DOHH2 (cell line): ENCODE measurements around the gene UBE2H.
"Not testable (repeated sequence)": the region's sequence is repeated elsewhere in the genome, so short reads cannot be mapped to it uniquely, and the experiment has no call there.

Experiments
- H3F3A ChIP-seq: fragments of 200-600 bp; sonication (generic), shearing (Covaris generic); 2 replicates; pipeline ENCODE4 v1.6.0; 2016; ENCODE audit warnings: antibody characterized with exemption, mild to moderate bottlenecking; ENCODE audit not compliant: control insufficient read depth, insufficient read depth
- H3K27ac ChIP-seq: fragments of 200-600 bp; sonication (generic); 2 replicates; pipeline ENCODE4 v1.5.1; 2014; ENCODE audit warnings: low read depth, mild to moderate bottlenecking, low read length, moderate library complexity
- H3K27me3 ChIP-seq: fragments of 200-600 bp; sonication (generic); 2 replicates; pipeline ENCODE4 v1.6.1; 2014; ENCODE audit warnings: mild to moderate bottlenecking, low read length, mixed read lengths; ENCODE audit not compliant: control insufficient read depth
- H3K36me3 ChIP-seq: fragments of 200-600 bp; sonication (generic); 2 replicates; pipeline ENCODE4 v1.6.1; 2014; ENCODE audit warnings: mild to moderate bottlenecking, low read length, moderate library complexity, mixed read lengths; ENCODE audit not compliant: control insufficient read depth
- H3K4me1 ChIP-seq: fragments of 200-600 bp; sonication (generic); 2 replicates; pipeline ENCODE4 v1.6.1; 2014; ENCODE audit warnings: mild to moderate bottlenecking, low read length, mixed read lengths; ENCODE audit not compliant: control insufficient read depth
- H3K4me2 ChIP-seq: fragments of 200-600 bp; sonication (generic); 2 replicates; pipeline ENCODE4 v1.6.0; 2014; ENCODE audit warnings: mild to moderate bottlenecking, low read length, moderate library complexity
- H3K4me3 ChIP-seq: fragments of 200-600 bp; sonication (generic); 2 replicates; pipeline ENCODE4 v1.5.1; 2014; ENCODE audit warnings: mild to moderate bottlenecking, low read length, mixed read lengths
- H3K79me2 ChIP-seq: fragments of 200-600 bp; sonication (generic); 2 replicates; pipeline ENCODE4 v1.6.1; 2014; ENCODE audit warnings: mild to moderate bottlenecking, low read length, mixed read lengths; ENCODE audit not compliant: control insufficient read depth
- H3K9me2 ChIP-seq: fragments of 200-600 bp; sonication (generic); replicated peaks from 2 replicates; pipeline ENCODE4 v1.6.1; 2014; ENCODE audit warnings: mild to moderate bottlenecking, low read length, mixed read lengths; ENCODE audit not compliant: control insufficient read depth
- H3K9me3 ChIP-seq: fragments of 200-600 bp; sonication (generic); 2 replicates; pipeline ENCODE4 v1.6.1; 2014; ENCODE audit warnings: antibody characterized with exemption, low read length, mixed read lengths; ENCODE audit not compliant: control insufficient read depth, insufficient read depth
- H4K20me1 ChIP-seq: fragments of 200-600 bp; sonication (generic); 2 replicates; pipeline ENCODE4 v1.6.0; 2014; ENCODE audit warnings: low read depth, mild to moderate bottlenecking, antibody characterized with exemption, low read length, moderate library complexity; ENCODE audit not compliant: control insufficient read depth, insufficient read depth
- CTCF ChIP-seq: fragments of 200-600 bp; sonication (generic); IDR thresholded peaks from one replicate; pipeline ENCODE4 v1.5.1; 2014; ENCODE audit warnings: antibody characterized with exemption, mild to moderate bottlenecking, low read depth, low read length; ENCODE audit not compliant: poor library complexity, severe bottlenecking
- EZH2phosphoT487 ChIP-seq: fragments of 200-600 bp; sonication (generic); IDR thresholded peaks from 2 replicates; pipeline ENCODE4 v1.6.1; 2017; ENCODE audit warnings: borderline replicate concordance, mild to moderate bottlenecking, antibody characterized with exemption, low read length, moderate library complexity, mixed read lengths

Gene UBE2H

GRCh38 chr7:129825209-129825970 lies 127.4 kb downstream of the UBE2H start:
- 0 out of 2 replicates have a peak, but pooled peaks cover 3% of the 10 kb centered on the region for H3F3A ChIP-seq
- H3K4me3 ChIP-seq = peak overlapping the region; percentile 91
- peak overlapping the region; percentile 99 for H3K4me2 ChIP-seq
- H3K36me3 ChIP-seq = no peaks in the 10 kb centered on the region
- no peak overlapping the region for H3K27ac ChIP-seq
- no peaks in the 10 kb centered on the region for H3K79me2 ChIP-seq
- H3K27me3 ChIP-seq = peaks cover 5% of the 10 kb centered on the region; the same call in 1 of the 2 replicates
- TF ChIP-seq CTCF = peak; percentile 52
- no peak for TF ChIP-seq EZH2phosphoT487
- H3K4me1 ChIP-seq = peaks cover 23% of the 10 kb centered on the region
- 0 out of 2 replicates have a peak, but pooled peaks cover 4% of the 10 kb centered on the region for H4K20me1 ChIP-seq
- H3K9me3 ChIP-seq = no peaks in the 10 kb centered on the region
- H3K9me2 ChIP-seq = no peaks in the 10 kb centered on the region

- H3K36me3 ChIP-seq = no peaks in the 10 kb centered on the region
- H3K9me3 ChIP-seq = no peaks in the 10 kb centered on the region
- no peaks in the 10 kb centered on the region for H3K79me2 ChIP-seq
- H3K4me1 ChIP-seq = peaks cover 15% of the 10 kb centered on the region
- TF ChIP-seq EZH2phosphoT487 = no peak
- no peak for TF ChIP-seq CTCF
- 0 out of 2 replicates have a peak, but pooled peaks cover under 1% of the 10 kb centered on the region for H4K20me1 ChIP-seq
- H3K4me3 ChIP-seq = peak overlapping the region; percentile 91
- H3K9me2 ChIP-seq = no peaks in the 10 kb centered on the region
- no peak overlapping the region for H3K27ac ChIP-seq
- peaks cover 10% of the 10 kb centered on the region; the same call in 1 of the 2 replicates for H3K27me3 ChIP-seq
- peak overlapping the region; percentile 99 for H3K4me2 ChIP-seq
- H3F3A ChIP-seq = 0 out of 2 replicates have a peak, but pooled peaks cover 3% of the 10 kb centered on the region
These were observed 128.2 kb downstream of the UBE2H start for GRCh38 chr7:129824291-129825208.

GRCh38 chr7:129823143-129823542 lies 129.6 kb downstream of the UBE2H start:
- not testable (repeated sequence) for H3K4me2 ChIP-seq, H4K20me1 ChIP-seq, H3K9me3 ChIP-seq, H3K9me2 ChIP-seq, H3F3A ChIP-seq, H3K27ac ChIP-seq, H3K79me2 ChIP-seq, H3K36me3 ChIP-seq, H3K4me3 ChIP-seq
- H3K4me1 ChIP-seq = peaks cover 14% of the 10 kb centered on the region
- peaks cover 10% of the 10 kb centered on the region; the same call in 1 of the 2 replicates for H3K27me3 ChIP-seq
